ENCODE measurements around the gene NPC1L1.

NPC1L1 gene, protein sequence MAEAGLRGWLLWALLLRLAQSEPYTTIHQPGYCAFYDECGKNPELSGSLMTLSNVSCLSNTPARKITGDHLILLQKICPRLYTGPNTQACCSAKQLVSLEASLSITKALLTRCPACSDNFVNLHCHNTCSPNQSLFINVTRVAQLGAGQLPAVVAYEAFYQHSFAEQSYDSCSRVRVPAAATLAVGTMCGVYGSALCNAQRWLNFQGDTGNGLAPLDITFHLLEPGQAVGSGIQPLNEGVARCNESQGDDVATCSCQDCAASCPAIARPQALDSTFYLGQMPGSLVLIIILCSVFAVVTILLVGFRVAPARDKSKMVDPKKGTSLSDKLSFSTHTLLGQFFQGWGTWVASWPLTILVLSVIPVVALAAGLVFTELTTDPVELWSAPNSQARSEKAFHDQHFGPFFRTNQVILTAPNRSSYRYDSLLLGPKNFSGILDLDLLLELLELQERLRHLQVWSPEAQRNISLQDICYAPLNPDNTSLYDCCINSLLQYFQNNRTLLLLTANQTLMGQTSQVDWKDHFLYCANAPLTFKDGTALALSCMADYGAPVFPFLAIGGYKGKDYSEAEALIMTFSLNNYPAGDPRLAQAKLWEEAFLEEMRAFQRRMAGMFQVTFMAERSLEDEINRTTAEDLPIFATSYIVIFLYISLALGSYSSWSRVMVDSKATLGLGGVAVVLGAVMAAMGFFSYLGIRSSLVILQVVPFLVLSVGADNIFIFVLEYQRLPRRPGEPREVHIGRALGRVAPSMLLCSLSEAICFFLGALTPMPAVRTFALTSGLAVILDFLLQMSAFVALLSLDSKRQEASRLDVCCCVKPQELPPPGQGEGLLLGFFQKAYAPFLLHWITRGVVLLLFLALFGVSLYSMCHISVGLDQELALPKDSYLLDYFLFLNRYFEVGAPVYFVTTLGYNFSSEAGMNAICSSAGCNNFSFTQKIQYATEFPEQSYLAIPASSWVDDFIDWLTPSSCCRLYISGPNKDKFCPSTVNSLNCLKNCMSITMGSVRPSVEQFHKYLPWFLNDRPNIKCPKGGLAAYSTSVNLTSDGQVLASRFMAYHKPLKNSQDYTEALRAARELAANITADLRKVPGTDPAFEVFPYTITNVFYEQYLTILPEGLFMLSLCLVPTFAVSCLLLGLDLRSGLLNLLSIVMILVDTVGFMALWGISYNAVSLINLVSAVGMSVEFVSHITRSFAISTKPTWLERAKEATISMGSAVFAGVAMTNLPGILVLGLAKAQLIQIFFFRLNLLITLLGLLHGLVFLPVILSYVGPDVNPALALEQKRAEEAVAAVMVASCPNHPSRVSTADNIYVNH (N-terminal part only)

DNA sequence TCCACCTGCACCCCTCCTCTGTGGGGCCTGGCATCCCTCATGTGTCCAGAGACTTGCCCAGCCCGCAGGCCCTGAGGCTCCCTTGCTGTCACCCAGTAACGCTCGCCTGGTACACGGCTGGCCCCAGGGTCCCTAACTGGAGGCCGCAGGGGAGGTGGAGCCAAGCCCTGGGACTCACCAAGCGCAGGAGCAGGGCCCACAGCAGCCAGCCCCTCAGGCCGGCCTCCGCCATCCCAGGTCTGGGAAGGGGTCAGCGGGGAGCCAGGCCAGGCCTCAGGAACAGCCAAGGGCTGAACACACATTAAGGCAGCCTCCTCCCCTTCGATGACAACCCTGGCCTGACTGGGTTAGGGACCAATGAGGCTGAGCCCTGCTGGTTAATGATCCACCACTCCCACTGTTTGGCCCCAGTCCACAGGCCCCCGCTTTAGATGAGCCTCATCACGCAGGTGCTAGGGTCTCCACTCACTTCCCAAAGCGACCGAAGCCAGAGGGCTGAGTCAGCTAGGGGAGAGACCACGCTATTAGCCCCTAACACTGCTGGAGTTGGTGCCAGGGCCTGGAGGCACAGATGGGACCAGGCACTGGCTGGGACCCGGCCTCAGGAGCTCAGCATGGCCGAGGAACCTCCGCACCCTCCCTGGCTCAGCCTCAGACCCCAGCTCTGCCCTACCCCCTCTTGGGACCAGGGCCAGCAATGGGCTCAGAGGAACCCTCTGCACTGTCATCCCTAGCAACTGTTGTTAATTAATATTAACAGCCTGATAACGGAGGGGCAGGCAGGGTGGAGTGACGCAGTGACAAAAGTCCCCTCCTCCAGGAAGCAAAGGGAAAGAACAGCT, at the start of gene NPC1L1:
Gene NPC1L1 (minus strand): TSS at position 303 of the 842 bp plus-strand sequence. CDS start 71 bp downstream, at position 232.
- no peak for DNase-seq (ENCODE audit: low read depth)

- DNase-seq (ENCODE audit: low read depth) = no peak
These were observed 49.8 kb upstream of the NPC1L1 start for GRCh38 chr7:44590910-44591309.

DNA sequence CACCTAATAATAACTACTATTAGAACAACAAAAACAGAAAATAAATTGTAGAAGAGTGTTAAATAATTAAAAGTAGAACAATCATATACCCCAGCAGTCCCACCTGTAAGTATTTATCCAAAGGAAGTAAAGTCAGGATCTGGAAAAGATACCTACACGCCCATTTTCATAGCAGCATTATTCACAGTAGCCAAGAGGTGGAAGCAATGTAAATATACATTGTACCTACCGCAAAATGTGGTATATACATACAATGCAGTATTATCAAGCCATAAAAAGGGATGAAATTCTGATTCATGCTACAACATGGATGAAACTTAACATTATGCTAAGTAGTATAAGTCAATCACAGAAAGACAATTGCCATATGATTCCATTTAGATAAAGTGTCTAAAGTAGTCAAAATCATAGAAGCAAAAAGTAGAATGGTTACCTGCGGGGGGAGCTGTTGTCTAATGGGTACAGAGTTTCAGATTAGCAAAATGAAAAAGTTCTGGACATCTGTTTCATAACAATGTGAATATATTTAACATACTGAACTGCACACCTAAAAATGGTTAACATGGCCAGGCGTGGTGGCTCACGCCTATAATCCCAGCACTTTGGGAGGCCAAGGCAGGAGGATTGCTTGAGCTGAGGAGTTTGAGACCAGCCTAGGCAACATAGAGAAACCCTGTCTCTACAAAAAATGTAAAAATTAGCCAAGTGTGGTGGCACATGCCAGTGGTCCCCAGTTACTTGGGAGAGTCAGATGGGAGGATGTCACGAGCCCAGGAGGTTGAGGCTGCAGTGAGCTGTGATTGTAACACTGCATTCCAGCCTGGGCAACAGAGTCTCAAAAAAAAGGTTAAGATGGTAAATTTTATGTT, 46.9 kb upstream of the NPC1L1 start:
- DNase-seq (ENCODE audit: low read depth) = no peak

DNA sequence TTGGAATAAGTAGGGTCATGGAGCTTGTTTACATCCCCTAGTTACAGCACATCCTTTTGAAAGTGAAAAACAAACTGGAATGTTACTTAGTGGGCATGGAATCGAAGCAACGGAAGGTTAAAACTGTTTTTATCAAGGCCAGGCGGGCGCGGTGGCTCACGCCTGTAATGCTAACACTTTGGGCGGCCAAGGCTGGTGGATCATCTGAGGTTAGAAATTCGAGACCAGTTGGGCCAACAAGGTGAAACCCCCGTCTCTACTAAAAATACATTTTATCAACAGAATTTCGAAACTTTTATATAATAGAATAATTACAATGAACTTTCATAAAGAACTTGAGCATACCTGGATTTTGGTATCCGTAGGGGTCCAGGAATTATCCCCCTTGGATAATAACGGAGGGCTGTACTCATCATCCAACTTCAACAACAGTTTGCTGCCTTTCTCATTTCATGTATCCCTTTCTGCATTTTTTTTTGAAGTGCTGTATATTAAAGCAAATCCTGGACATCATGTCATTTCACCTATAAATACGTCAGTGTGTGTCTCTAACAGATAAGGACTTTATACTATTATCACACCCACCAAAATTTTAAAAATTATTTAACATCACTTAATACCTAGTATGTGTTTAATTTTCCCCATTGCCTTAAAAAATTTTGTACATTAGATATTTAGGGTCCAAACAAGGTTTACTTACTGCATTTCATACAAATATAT, 42.2 kb upstream of the NPC1L1 start:
- DNase-seq (ENCODE audit: low read depth) = no peak

- peak; percentile 97 for DNase-seq (ENCODE audit: low read depth)
These were observed 40.9 kb upstream of the NPC1L1 start, which contains the start of gene TMED4 for GRCh38 chr7:44581879-44582603. TMED4 (minus strand) TSS chr7:44582231; CDS start chr7:44582206, 25 bp downstream.

GRCh38 chr7:44580945-44581878, 40.1 kb upstream of the NPC1L1 start:
- DNase-seq (ENCODE audit: low read depth) = no peak

GRCh38 chr7:44576228-44576627, 35.1 kb upstream of the NPC1L1 start:
- no peak for DNase-seq (ENCODE audit: low read depth)

- DNase-seq (ENCODE audit: low read depth) = no peak
These were observed 33.9 kb upstream of the NPC1L1 start for GRCh38 chr7:44575054-44575453.

GRCh38 chr7:44574287-44574872, 33.2 kb upstream of the NPC1L1 start:
- no peak for DNase-seq (ENCODE audit: low read depth)

DNA sequence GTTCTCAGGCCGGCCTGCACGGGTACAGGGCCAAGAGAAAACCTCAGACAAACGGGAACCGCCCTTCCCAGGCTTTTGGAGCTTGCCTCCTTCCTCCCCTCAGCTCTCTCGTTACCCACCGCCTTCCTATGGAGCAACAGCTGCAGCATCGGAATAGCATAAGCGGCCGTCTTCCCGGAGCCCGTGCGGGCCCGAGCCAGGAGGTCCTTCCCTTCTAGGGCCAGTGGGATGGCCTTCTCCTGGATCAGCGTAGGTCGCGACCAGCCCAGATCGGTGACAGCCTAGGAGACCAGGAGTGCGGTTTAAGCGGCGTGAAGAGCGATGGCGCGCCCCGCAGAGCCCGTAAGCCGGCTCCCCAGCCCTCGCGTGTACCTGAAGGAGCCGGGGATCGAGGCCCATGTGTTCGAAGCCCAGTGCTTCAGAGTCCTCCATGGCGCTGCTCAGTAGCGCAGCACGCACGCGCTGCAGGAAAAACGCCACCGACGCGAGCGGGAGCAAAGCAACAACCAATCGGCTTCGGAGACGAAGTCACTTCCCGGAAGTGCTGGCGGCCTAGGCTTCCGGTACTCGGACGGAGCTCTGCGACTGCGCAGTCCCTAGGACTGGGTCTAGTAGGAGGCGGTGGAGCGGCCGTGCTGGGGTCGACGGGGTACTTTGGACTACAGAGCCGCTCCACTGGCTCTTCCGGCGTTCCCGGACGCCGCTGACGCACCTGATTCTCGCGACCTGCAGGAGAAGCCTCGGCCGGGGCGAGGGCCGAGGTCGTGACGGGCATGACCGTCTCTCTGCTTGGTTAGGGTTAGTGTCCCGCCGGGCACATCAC, 32.5 kb upstream of the NPC1L1 start, which contains the start of gene DDX56:
Gene DDX56 (minus strand): TSS at position 445 of the 823 bp plus-strand sequence. CDS start 13 bp downstream, at position 432.
- peak; percentile 91 for DNase-seq (ENCODE audit: low read depth)

DNA sequence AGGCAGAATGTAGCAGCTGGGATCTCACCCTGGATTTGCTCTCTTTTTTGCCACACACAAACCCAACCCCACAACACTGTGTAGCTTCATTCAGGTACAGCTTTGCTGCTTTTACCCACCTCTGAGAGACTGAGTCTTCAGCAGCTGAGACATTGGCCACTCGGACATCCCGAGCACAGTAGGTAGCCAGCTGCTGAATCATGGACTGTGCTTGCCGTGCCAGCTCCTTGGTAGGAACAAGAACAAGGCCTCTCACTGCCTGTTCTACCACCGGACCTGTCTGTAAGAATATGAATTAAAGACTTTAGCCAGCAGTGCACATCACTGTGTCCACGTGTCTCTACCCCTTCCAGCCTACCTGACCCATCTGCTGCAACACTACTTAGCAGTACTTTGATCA, 31.6 kb upstream of the NPC1L1 start:
- DNase-seq (ENCODE audit: low read depth) = no peak

DNA sequence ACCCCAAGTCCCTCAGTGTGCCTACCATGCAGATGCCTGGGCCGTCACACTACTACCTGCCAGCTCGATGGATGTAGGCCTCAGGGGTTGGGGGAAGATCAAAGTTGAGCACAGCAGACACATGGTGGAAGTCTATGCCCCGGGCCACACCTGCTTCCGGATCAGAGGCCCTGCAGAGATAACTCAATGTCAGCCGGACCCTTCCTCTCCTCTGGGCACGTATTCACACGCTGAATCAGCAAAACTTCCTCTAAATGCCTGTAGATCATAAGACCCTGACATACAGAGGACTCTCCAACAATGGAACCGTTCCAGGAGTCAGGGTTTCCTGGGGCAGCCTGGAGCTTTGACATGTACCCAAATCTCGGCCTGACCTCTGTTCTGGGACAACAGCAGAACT, 28.8 kb upstream of the NPC1L1 start:
- no peak for DNase-seq (ENCODE audit: low read depth)

GRCh38 chr7:44568771-44569560, 27.8 kb upstream of the NPC1L1 start:
- no peak for DNase-seq (ENCODE audit: low read depth)

DNA sequence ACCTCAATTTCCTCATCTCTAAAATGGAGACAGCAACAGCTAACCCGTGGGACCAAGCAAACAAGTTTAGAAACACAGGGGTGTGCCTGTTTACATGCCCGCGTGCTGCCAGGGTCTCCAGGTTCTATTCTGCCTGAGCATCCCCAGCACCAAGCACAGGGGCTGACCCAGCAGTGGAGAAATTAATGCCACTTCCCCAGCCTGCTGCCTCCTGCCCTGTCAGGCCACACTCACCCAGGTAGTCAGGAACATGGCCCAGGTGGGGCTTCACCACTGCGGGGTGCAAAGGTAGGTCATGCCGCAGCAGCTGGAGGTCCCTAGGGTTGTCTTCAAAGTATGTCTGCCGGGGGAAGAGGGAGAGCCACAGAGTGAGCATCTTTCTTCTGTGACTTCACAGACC, 26.8 kb upstream of the NPC1L1 start:
- DNase-seq (ENCODE audit: low read depth) = no peak

- DNase-seq (ENCODE audit: low read depth) = no peak
These were observed 25.6 kb upstream of the NPC1L1 start for GRCh38 chr7:44566680-44567079.
